ENCODE data around the gene PSMG4.

Gene PSMG4

GRCh38 chr6:3260296-3260695 is 1.5 kb downstream of the PSMG4 start:
- TF ChIP-seq CTCF (IDR thresholded peaks at IDR 0.05; ENCODE audit: low read depth, low read length, missing control alignments), result no peak
- H3K4me3 ChIP-seq (ENCODE audit: low read depth, low read length), result peak overlapping the region; percentile 20; the same call in 1 of the 2 replicates
- no peak for DNase-seq (ENCODE audit: low read depth)

GRCh38 chr6:3260772-3261517 is 2.2 kb downstream of the PSMG4 start:
- no peak for DNase-seq (ENCODE audit: low read depth)
- no peak for TF ChIP-seq CTCF (IDR thresholded peaks at IDR 0.05; ENCODE audit: low read depth, low read length, missing control alignments)
- peak overlapping the region; percentile 20 for H3K4me3 ChIP-seq (ENCODE audit: low read depth, low read length)

- H3K4me3 ChIP-seq (ENCODE audit: low read depth, low read length), result no peak overlapping the region
- no peak for TF ChIP-seq CTCF (IDR thresholded peaks at IDR 0.05; ENCODE audit: low read depth, low read length, missing control alignments)
Observed at GRCh38 chr6:3261518-3261820, 2.7 kb downstream of the PSMG4 start.

GRCh38 chr6:3261921-3262320 is 3.2 kb downstream of the PSMG4 start:
- no peak for DNase-seq (ENCODE audit: low read depth)
- no peak for TF ChIP-seq CTCF (IDR thresholded peaks at IDR 0.05; ENCODE audit: low read depth, low read length, missing control alignments)
- H3K4me3 ChIP-seq (ENCODE audit: low read depth, low read length), result no peak overlapping the region

More at GRCh38 chr6:3261518-3261820, 2.7 kb downstream of the PSMG4 start:
- DNase-seq (ENCODE audit: low read depth), result no peak

- DNase-seq (ENCODE audit: low read depth), result no peak
- no peak overlapping the region for H3K4me3 ChIP-seq (ENCODE audit: low read depth, low read length)
- no peak for TF ChIP-seq CTCF (IDR thresholded peaks at IDR 0.05; ENCODE audit: low read depth, low read length, missing control alignments)
Observed at GRCh38 chr6:3263096-3263495, 4.3 kb downstream of the PSMG4 start.

- no peak for TF ChIP-seq CTCF (IDR thresholded peaks at IDR 0.05; ENCODE audit: low read depth, low read length, missing control alignments)
- H3K4me3 ChIP-seq (ENCODE audit: low read depth, low read length), result no peak overlapping the region
- DNase-seq (ENCODE audit: low read depth), result no peak
Observed at GRCh38 chr6:3264356-3264755, 5.6 kb downstream of the PSMG4 start.

GRCh38 chr6:3265671-3266070 is 6.9 kb downstream of the PSMG4 start:
- no peak for TF ChIP-seq CTCF (IDR thresholded peaks at IDR 0.05; ENCODE audit: low read depth, low read length, missing control alignments)
- no peak for DNase-seq (ENCODE audit: low read depth)
- no peak overlapping the region for H3K4me3 ChIP-seq (ENCODE audit: low read depth, low read length)

Data from GM12864 (cell line).